GM23338 (cell line): ENCODE results near the gene RAI14. TPM values are rescaled to one million over a fixed set of nuclear protein-coding genes. Genes with fewer than 3 reads are reported as not detected.

ENCODE experiments used
- ATAC-seq: fragments of 200-7000 bp; cut with Tn5 transposase; 3 replicates; pipeline ENCODE4 v1.9.1; 2020
- DNase-seq: peaks from one replicate; pipeline ENCODE4 v3.0.0-alpha.2; 2015; ENCODE audit warnings: low spot score
- H2AFZ ChIP-seq: fragments of 200-600 bp; sonication (generic); 2 replicates; pipeline ENCODE4 v1.8.0; 2016; ENCODE audit warnings: antibody characterized with exemption, mild to moderate bottlenecking, moderate library complexity
- H3F3A ChIP-seq: fragments of 200-600 bp; sonication (generic); replicated peaks from 2 replicates; pipeline ENCODE4 v1.8.0; 2017; ENCODE audit warnings: antibody characterized with exemption, mixed run types, low read depth
- H3K27ac ChIP-seq: fragments of 200-600 bp; sonication (generic); 2 replicates; pipeline ENCODE4 v1.6.1; 2016; ENCODE audit warnings: low read depth
- H3K27me3 ChIP-seq: fragments of 200-600 bp; sonication (generic); 2 replicates; pipeline ENCODE4 v1.8.0; 2016; ENCODE audit warnings: mild to moderate bottlenecking, mixed run types, moderate library complexity; ENCODE audit not compliant: insufficient read depth
- H3K36me3 ChIP-seq: fragments of 200-600 bp; sonication (generic); 2 replicates; pipeline ENCODE4 v1.8.0; 2016; ENCODE audit warnings: mild to moderate bottlenecking; ENCODE audit not compliant: insufficient read depth
- H3K4me1 ChIP-seq: fragments of 200-600 bp; sonication (generic); 2 replicates; pipeline ENCODE4 v1.8.0; 2016; ENCODE audit warnings: mild to moderate bottlenecking, moderate library complexity; ENCODE audit not compliant: insufficient read depth
- H3K4me2 ChIP-seq: fragments of 200-600 bp; sonication (generic); 2 replicates; pipeline ENCODE4 v1.7.1; 2017; ENCODE audit warnings: mixed run types
- H3K4me3 ChIP-seq: fragments of 200-600 bp; sonication (generic); 2 replicates; pipeline ENCODE4 v1.6.1; 2016; ENCODE audit warnings: mixed run types
- H3K79me2 ChIP-seq: fragments of 200-600 bp; sonication (generic); replicated peaks from 2 replicates; pipeline ENCODE4 v1.8.0; 2017; ENCODE audit warnings: mild to moderate bottlenecking; ENCODE audit not compliant: insufficient read depth
- H3K9me2 ChIP-seq: fragments of 200-600 bp; sonication (generic); 2 replicates; pipeline ENCODE4 v1.8.0; 2017; ENCODE audit not compliant: insufficient read depth
- H4K20me1 ChIP-seq: fragments of 200-600 bp; sonication (generic); replicated peaks from 2 replicates; pipeline ENCODE4 v1.8.0; 2017; ENCODE audit warnings: mild to moderate bottlenecking; ENCODE audit not compliant: insufficient read depth
- H3K27ac Mint-ChIP-seq: 2 replicates; pipeline ENCODE4 v1.8.0; 2020; ENCODE audit warnings: inconsistent platforms, mild to moderate bottlenecking, moderate library complexity, mixed read lengths
- H3K27me3 Mint-ChIP-seq: 3 replicates; pipeline ENCODE4 v1.8.0; 2022; ENCODE audit warnings: low read depth, mild to moderate bottlenecking, moderate library complexity, mixed read lengths, inconsistent platforms; ENCODE audit not compliant: insufficient read depth, poor library complexity
- H3K36me3 Mint-ChIP-seq: 3 replicates; pipeline ENCODE4 v1.8.0; 2021; ENCODE audit warnings: low read depth, mild to moderate bottlenecking, inconsistent platforms, moderate library complexity, mixed read lengths
- H3K4me1 Mint-ChIP-seq: 3 replicates; pipeline ENCODE4 v1.8.0; 2020; ENCODE audit warnings: mild to moderate bottlenecking, inconsistent platforms, mixed read lengths
- H3K4me3 Mint-ChIP-seq: 3 replicates; pipeline ENCODE4 v1.8.0; 2021; ENCODE audit warnings: moderate library complexity, mild to moderate bottlenecking, inconsistent platforms, mixed read lengths
- H3K9me3 Mint-ChIP-seq: 3 replicates; pipeline ENCODE4 v1.8.0; 2020; ENCODE audit warnings: moderate library complexity, mild to moderate bottlenecking, inconsistent platforms, mixed read lengths
- CREB1 ChIP-seq: fragments of 250-450 bp; sonication (Bioruptor Pico); IDR thresholded peaks from 2 replicates; pipeline ENCODE4 v1.5.0; 2020; ENCODE audit warnings: low read depth, mild to moderate bottlenecking, moderate library complexity
- CTCF ChIP-seq, 2 experiments: fragments of 200-600 bp in 1 of 2; sonication (generic) in 1 of 2; conservative IDR thresholded peaks; 2 replicates each; pipeline versions ENCODE4 v1.5.1 to v1.6.1; 2016 to 2017; ENCODE audit warnings: antibody characterized with exemption in 2 of 2, low read depth in 2 of 2, mild to moderate bottlenecking in 2 of 2, moderate library complexity in 1 of 2
- EZH2 ChIP-seq: fragments of 200-600 bp; sonication (generic); IDR thresholded peaks from one replicate; pipeline ENCODE4 v1.8.0; 2017; ENCODE audit warnings: antibody characterized with exemption, mild to moderate bottlenecking, low read depth; ENCODE audit not compliant: unreplicated experiment
- EZH2phosphoT487 ChIP-seq: fragments of 200-600 bp; sonication (generic); IDR thresholded peaks from one replicate; pipeline ENCODE4 v1.8.1; 2018; ENCODE audit warnings: antibody characterized with exemption; ENCODE audit not compliant: unreplicated experiment
- JUNB ChIP-seq: IDR thresholded peaks from one replicate; pipeline ENCODE4 v1.6.1; 2016; ENCODE audit warnings: antibody characterized with exemption; ENCODE audit not compliant: unreplicated experiment
- NANOG ChIP-seq: IDR thresholded peaks from 2 replicates; pipeline ENCODE4 v1.6.1; 2016; ENCODE audit warnings: antibody characterized with exemption, borderline replicate concordance
- STAT1 ChIP-seq: IDR thresholded peaks from one replicate; pipeline ENCODE4 v1.6.1; 2016; ENCODE audit warnings: antibody characterized with exemption; ENCODE audit not compliant: unreplicated experiment
- ZNF114 ChIP-seq: fragments of 250-450 bp; sonication (Bioruptor Pico); IDR thresholded peaks from 2 replicates; pipeline ENCODE4 v1.5.0; 2020; ENCODE audit warnings: mild to moderate bottlenecking, moderate library complexity
- ZNF331 ChIP-seq: fragments of 250-450 bp; sonication (Bioruptor Pico); IDR thresholded peaks from 2 replicates; pipeline ENCODE4 v1.5.0; 2020; ENCODE audit warnings: low read depth, mild to moderate bottlenecking, moderate library complexity
- polyA plus RNA-seq: library from polyadenylated mRNA; unstranded; fragments of >200 nt; fragmentation: Nextera tagmentation; extraction: Ambion mirVana; gene quantifications from 2 replicates; pipeline ENCODE4 v1.2.1, GENCODE V29; 2016
- total RNA-seq: library from RNA; depleted of rRNA; stranded (reverse); fragments of >200 nt; shearing (Covaris generic); gene quantifications from 2 replicates; pipeline ENCODE4 v1.2.3, GENCODE V29; 2014
- TF ChIP-seq, protein P1 (sequence below): IDR thresholded peaks from one replicate; pipeline ENCODE4 v1.6.1; 2018; ENCODE audit warnings: antibody characterized with exemption; ENCODE audit not compliant: unreplicated experiment
- TF ChIP-seq, protein P2 (sequence below): IDR thresholded peaks from 2 replicates; pipeline ENCODE4 v1.6.1; 2016; ENCODE audit warnings: antibody characterized with exemption

RAI14 gene
- total and polyA plus RNA-seq, 2 experiments from 2014 or later = 58.8 to 95.8 TPM

DNA sequence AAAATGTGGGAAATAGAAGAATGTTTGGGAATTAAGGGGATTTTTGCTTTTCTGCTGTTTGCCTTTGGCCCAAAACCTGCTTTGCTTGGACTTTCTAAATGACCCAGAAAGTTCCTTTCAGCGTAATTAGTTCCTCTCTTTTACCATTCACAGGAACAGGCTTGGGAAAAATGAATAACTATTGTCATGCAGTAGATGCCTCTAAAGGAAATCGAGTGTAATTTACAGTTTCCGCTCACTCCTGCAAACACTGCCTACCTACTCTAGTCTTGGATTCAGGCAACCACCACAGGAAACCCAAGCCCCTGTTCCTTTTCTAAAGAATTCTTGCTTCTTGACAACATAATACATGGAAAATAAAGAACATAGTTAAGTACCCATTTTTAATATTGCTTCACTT is 207.8 kb downstream of the RAI14 start:
- Histone ChIP-seq H3K4me3 (peak overlapping the region; percentile 20), H3K9me2 (no peaks in the 10 kb centered on the region), H3K27ac (peak overlapping the region; percentile 89), H2AFZ (no peak overlapping the region), H3K79me2 (no peaks in the 10 kb centered on the region), H3F3A (0 out of 2 replicates have a peak, but pooled peaks cover 3% of the 10 kb centered on the region), H3K4me2 (peak overlapping the region; percentile 61), H3K4me1 (peaks cover 47% of the 10 kb centered on the region), H3K27me3 (no peaks in the 10 kb centered on the region), H4K20me1 (no peaks in the 10 kb centered on the region), H3K36me3 (no peaks in the 10 kb centered on the region)
- ATAC-seq (peak; percentile 85), DNase-seq (peak; percentile 79)
- TF ChIP-seq, protein P1, sequence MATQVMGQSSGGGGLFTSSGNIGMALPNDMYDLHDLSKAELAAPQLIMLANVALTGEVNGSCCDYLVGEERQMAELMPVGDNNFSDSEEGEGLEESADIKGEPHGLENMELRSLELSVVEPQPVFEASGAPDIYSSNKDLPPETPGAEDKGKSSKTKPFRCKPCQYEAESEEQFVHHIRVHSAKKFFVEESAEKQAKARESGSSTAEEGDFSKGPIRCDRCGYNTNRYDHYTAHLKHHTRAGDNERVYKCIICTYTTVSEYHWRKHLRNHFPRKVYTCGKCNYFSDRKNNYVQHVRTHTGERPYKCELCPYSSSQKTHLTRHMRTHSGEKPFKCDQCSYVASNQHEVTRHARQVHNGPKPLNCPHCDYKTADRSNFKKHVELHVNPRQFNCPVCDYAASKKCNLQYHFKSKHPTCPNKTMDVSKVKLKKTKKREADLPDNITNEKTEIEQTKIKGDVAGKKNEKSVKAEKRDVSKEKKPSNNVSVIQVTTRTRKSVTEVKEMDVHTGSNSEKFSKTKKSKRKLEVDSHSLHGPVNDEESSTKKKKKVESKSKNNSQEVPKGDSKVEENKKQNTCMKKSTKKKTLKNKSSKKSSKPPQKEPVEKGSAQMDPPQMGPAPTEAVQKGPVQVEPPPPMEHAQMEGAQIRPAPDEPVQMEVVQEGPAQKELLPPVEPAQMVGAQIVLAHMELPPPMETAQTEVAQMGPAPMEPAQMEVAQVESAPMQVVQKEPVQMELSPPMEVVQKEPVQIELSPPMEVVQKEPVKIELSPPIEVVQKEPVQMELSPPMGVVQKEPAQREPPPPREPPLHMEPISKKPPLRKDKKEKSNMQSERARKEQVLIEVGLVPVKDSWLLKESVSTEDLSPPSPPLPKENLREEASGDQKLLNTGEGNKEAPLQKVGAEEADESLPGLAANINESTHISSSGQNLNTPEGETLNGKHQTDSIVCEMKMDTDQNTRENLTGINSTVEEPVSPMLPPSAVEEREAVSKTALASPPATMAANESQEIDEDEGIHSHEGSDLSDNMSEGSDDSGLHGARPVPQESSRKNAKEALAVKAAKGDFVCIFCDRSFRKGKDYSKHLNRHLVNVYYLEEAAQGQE = no peak
- peak; percentile 47; the same call in 1 of the 2 replicates for TF ChIP-seq NANOG
- no peak for TF ChIP-seq CREB1 (CRISPR knock-in tag)
- TF ChIP-seq CTCF (conservative IDR thresholded peaks at IDR 0.05; ENCODE audit: low read depth in 2 of 2) = no peak
- no peak for TF ChIP-seq EZH2
- no peaks in the 10 kb centered on the region for H3K27me3 Mint-ChIP-seq
- H3K9me3 Mint-ChIP-seq = no peaks in the 10 kb centered on the region
- H3K4me3 Mint-ChIP-seq = peak overlapping the region; percentile 60
- peaks cover 58% of the 10 kb centered on the region for H3K4me1 Mint-ChIP-seq
- H3K36me3 Mint-ChIP-seq = peaks cover 3% of the 10 kb centered on the region; the same call in 2 of the 3 replicates
- H3K27ac Mint-ChIP-seq = peak overlapping the region; percentile 98

GRCh38 chr5:34865091-34865490 is 209.0 kb downstream of the RAI14 start:
- H3K4me3 Mint-ChIP-seq = peak overlapping the region; percentile 60
- Histone ChIP-seq H3F3A (no peaks in the 10 kb centered on the region), H3K4me2 (peak overlapping the region; percentile 50), H3K27me3 (no peaks in the 10 kb centered on the region), H2AFZ (no peak overlapping the region), H3K27ac (peak overlapping the region; percentile 89), H3K4me1 (peaks cover 47% of the 10 kb centered on the region), H3K36me3 (no peaks in the 10 kb centered on the region), H3K9me2 (no peaks in the 10 kb centered on the region), H4K20me1 (no peaks in the 10 kb centered on the region), H3K4me3 (peak overlapping the region; percentile 20; the same call in 1 of the 2 replicates), H3K79me2 (no peaks in the 10 kb centered on the region)
- peaks cover 58% of the 10 kb centered on the region for H3K4me1 Mint-ChIP-seq
- H3K36me3 Mint-ChIP-seq = peaks cover 3% of the 10 kb centered on the region; the same call in 2 of the 3 replicates
- DNase-seq (no peak), ATAC-seq (no peak)
- peak overlapping the region; percentile 98 for H3K27ac Mint-ChIP-seq
- H3K9me3 Mint-ChIP-seq = no peaks in the 10 kb centered on the region
- H3K27me3 Mint-ChIP-seq = no peaks in the 10 kb centered on the region
- TF ChIP-seq ZNF331 (no peak), JUNB (no peak), ZNF114 (CRISPR knock-in tag) (no peak), NANOG (no peak), EZH2 (no peak), STAT1 (no peak), EZH2phosphoT487 (no peak)
- TF ChIP-seq, protein P1 = no peak
- TF ChIP-seq, protein P2, sequence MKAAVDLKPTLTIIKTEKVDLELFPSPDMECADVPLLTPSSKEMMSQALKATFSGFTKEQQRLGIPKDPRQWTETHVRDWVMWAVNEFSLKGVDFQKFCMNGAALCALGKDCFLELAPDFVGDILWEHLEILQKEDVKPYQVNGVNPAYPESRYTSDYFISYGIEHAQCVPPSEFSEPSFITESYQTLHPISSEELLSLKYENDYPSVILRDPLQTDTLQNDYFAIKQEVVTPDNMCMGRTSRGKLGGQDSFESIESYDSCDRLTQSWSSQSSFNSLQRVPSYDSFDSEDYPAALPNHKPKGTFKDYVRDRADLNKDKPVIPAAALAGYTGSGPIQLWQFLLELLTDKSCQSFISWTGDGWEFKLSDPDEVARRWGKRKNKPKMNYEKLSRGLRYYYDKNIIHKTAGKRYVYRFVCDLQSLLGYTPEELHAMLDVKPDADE = no peak
